ENCODE data around the gene ZBTB42. TPM values are rescaled to one million over a fixed set of nuclear protein-coding genes. Genes with fewer than 3 reads are reported as not detected.

Gene ZBTB42
- total and polyA plus RNA-seq, 2 donors (not counting 3 experiments of a cell fraction or from before 2014, with no cell fraction given): 3.1 to 3.8 TPM

- no peak overlapping the region for H3K9ac ChIP-seq (replicated peaks; ENCODE audit: extremely low read depth, insufficient read depth, low read length)
- H3K9me1 ChIP-seq (replicated peaks; ENCODE audit: control insufficient read depth, extremely low read depth, insufficient read depth, low read length): no peaks in the 10 kb centered on the region
- ChIA-PET CTCF (no interaction called here), POLR2A (no interaction called here)
- TF ChIP-seq MYC (IDR thresholded peaks at IDR 0.05; ENCODE audit: low read depth, low read length) (no peak), EZH2 (IDR thresholded peaks at IDR 0.05; ENCODE audit: borderline replicate concordance, low read depth, low read length, severe bottlenecking) (no peak), JUN (IDR thresholded peaks at IDR 0.05; ENCODE audit: borderline replicate concordance, insufficient read depth, insufficient read length, low read depth) (no peak), POLR2AphosphoS5 (IDR thresholded peaks at IDR 0.05; ENCODE audit: insufficient read depth, low read depth, low read length) (no peak), POLR2A (IDR thresholded peaks at IDR 0.05; ENCODE audit: low read depth, low read length) (no peak), FOS (IDR thresholded peaks at IDR 0.05; ENCODE audit: borderline replicate concordance, insufficient read depth, low read length) (no peak), GATA2 (IDR thresholded peaks at IDR 0.05; ENCODE audit: insufficient read depth, insufficient read length, low read depth, low read length) (no peak)
- TF ChIP-seq, protein P1, sequence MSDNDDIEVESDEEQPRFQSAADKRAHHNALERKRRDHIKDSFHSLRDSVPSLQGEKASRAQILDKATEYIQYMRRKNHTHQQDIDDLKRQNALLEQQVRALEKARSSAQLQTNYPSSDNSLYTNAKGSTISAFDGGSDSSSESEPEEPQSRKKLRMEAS (IDR thresholded peaks at IDR 0.05; ENCODE audit: insufficient read depth, insufficient read length): no peak
- TF ChIP-seq, protein P2, sequence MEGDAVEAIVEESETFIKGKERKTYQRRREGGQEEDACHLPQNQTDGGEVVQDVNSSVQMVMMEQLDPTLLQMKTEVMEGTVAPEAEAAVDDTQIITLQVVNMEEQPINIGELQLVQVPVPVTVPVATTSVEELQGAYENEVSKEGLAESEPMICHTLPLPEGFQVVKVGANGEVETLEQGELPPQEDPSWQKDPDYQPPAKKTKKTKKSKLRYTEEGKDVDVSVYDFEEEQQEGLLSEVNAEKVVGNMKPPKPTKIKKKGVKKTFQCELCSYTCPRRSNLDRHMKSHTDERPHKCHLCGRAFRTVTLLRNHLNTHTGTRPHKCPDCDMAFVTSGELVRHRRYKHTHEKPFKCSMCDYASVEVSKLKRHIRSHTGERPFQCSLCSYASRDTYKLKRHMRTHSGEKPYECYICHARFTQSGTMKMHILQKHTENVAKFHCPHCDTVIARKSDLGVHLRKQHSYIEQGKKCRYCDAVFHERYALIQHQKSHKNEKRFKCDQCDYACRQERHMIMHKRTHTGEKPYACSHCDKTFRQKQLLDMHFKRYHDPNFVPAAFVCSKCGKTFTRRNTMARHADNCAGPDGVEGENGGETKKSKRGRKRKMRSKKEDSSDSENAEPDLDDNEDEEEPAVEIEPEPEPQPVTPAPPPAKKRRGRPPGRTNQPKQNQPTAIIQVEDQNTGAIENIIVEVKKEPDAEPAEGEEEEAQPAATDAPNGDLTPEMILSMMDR (IDR thresholded peaks at IDR 0.05; ENCODE audit: extremely low read depth in 1 of 2, insufficient read depth in 1 of 2, low read depth in 1 of 2, low read length in 2 of 2): no peak
- no peak for FAIRE-seq
- H3K4me1 ChIP-seq (ENCODE audit: control insufficient read depth, extremely low read depth, insufficient read depth, low read length): peaks cover 5% of the 10 kb centered on the region
- H3K36me3 ChIP-seq (ENCODE audit: control insufficient read depth in 2 of 2, extremely low read depth in 1 of 2, insufficient read depth in 2 of 2, low read length in 2 of 2): no peaks in the 10 kb centered on the region
- intact Hi-C loops (cut with micrococcal nuclease): no loop called here
- H3K27me3 ChIP-seq (ENCODE audit: control insufficient read depth in 2 of 2, insufficient read depth in 2 of 2, low read length in 2 of 2): no peaks in the 10 kb centered on the region
- no peak for DNase-seq (ENCODE audit: low read depth, low spot score)
- no peak overlapping the region for H3K4me3 ChIP-seq (replicated peaks in 1 of 3; ENCODE audit: insufficient read depth in 1 of 3, low read depth in 1 of 3, low read length in 3 of 3)
- no peaks in the 10 kb centered on the region for H3K79me2 ChIP-seq (ENCODE audit: control insufficient read depth, insufficient read depth, low read length)
- H3K27ac ChIP-seq (ENCODE audit: insufficient read depth, low read depth, low read length): no peak overlapping the region
- dilution Hi-C loops (cut with MboI; ENCODE audit: extremely low pct_ligation_motif_present, low sequenced_read_pairs): no loop called here
- H2AFZ ChIP-seq (ENCODE audit: low read depth, low read length): no peak overlapping the region
- H3K4me2 ChIP-seq (ENCODE audit: insufficient read depth, low read length): no peak overlapping the region
- H3K9me3 ChIP-seq (replicated peaks; ENCODE audit: control insufficient read depth, insufficient read depth, low read length): no peaks in the 10 kb centered on the region
- H4K20me1 ChIP-seq (replicated peaks; ENCODE audit: control insufficient read depth, extremely low read depth, insufficient read depth, low read length): no peaks in the 10 kb centered on the region
- BruUV-seq (replicated peaks): no TSS peak
These were observed 3.1 kb downstream of the ZBTB42 start for GRCh38 chr14:104803912-104804410.
